Myocyte (in vitro differentiated cells): ENCODE results near the gene BAHCC1. TPM values are rescaled to one million over a fixed set of nuclear protein-coding genes. Genes with fewer than 3 reads are reported as not detected.

ENCODE experiments used
- DNase-seq: peaks from one replicate; pipeline ENCODE4 v3.0.0-alpha.2; 2012; ENCODE audit warnings: low read depth
- total RNA-seq: library from RNA; depleted of rRNA; stranded (reverse); fragments of >200 nt; gene quantifications from 2 replicates; pipeline ENCODE4 v1.2.3, GENCODE V29; 2014

Gene BAHCC1
- total RNA-seq, 1 donor from 2014 or later: 5.7 TPM

DNA sequence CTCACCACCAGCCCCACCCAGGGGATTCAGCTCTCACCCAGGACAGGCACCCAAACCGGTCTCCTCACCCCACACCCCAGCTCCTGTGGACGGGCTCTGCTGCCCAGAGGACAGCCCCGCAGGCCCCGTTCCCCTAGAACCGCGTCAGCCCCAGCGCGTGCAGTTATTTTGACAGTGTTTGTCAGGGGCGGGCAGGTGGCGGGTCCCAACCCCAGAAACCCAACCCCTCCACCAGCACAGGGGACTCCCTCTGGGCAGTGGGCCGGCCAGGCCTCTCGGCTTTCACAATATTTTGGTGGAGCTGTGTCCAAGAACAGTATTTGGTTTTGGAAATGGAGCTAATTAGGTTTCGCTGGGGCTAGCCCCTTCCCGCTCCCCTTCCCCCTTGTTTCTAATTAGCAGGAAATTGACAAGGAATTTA is 44.8 kb downstream of the BAHCC1 start:
- DNase-seq: no peak

DNA sequence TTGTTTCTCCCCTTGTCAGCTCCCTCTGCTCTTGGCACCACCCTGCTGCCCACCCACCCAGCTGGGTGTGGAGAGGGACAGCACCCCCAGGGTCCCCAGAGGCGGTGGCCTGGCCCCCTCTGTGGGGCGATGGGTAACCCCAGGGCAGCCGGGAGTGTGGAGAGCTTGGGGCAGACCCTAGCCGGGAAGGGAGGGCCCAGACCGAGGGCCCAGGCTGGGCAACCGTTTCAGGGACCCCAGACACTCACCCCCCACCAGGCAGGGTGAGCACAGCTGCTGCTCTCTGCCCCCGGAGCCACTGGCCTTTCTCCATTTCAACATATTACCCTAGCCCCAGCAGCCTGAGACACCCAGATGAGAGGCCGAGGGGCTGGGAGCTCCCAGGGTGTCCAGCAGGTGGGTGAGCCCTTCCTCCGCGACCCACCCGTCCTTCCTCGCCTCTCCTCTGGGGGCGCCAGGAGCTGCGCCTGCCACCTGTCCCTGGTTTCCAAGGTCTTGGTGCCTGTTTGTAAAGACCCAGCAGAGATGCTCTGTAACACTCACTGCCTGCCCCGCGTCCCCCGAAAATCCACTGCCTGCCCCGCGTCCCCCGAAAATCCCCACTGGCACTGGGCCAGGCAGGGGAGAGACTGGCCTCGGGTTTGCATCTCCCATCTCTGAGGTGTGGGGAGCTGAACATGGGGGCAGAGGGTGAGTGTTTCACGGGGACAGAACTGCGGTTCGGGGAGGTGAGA is 45.4 kb downstream of the BAHCC1 start:
- no peak for DNase-seq

DNA sequence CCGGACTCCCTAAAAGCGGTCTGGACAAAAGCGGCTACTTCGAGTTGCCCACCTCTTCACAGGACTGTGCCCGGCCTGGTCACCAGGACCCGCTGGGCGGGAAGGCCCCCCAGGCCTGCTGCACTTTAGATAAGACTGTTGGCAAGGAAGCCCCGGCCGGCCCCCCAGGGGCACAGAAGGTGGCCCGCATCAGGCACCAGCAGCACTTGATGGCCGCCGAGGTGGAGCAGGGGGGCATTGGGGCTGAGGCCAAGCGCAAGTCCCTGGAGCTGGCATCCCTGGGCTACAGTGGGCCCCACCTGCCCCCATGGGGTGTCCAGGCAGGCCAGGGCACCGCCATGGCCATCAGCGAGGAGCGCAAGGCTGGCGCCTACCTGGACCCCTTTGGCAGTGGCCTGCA is 47.5 kb downstream of the BAHCC1 start:
- no peak for DNase-seq

DNA sequence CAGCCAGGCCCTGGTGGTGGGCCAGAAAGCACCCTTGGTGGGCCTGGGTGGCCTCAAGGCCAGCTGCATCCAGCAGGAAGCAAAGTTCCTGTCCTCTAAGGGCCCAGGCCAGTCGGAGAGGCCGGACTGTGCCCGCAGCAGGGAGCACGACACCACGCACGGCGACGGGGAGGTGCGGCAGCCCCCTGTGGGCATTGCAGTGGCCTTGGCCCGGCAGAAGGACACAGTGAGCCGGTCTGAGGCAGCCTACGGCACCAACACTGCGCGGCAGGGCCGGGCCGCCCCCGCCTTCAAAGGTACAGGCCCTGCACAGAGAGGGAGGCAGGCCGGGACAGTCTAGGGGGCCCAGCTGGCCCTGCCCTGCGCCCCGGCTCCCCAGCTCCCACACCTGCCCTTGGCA is 48.0 kb downstream of the BAHCC1 start:
- no peak for DNase-seq

DNA sequence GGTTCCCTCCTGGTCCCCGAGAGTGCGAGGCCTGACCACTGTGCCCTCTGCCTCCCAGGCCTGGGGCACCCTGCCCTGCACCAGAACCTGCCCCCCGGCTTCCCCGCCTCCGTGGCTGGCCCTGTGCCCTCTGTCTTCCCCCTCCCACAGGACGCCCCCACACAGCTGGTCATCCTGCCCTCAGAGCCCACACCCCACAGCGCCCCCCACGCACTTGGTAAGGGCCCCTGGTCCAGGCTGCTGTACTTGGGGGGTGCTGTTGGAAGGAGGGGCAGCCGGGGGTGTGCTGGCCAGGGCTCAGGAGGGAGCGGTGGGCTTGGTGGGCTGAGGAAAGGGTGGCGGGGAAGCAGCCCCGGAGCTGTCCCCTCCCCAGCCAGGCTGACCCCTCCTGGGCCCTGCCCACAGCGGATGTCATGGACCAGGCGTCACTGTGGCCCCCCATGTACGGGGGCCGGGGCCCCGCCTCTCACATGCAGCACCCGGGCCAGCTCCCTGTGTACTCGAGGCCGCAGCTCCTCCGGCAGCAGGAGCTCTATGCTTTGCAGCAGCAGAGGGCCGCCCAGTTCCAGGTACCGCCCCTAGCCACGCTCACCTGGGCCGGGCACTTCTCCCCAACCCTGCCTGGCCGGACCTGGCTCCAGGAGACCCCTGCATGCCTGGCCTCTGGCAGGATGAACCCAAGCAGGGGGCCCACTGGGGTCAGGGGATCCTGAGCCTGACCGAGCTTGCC is 49.5 kb downstream of the BAHCC1 start:
- DNase-seq: no peak

DNA sequence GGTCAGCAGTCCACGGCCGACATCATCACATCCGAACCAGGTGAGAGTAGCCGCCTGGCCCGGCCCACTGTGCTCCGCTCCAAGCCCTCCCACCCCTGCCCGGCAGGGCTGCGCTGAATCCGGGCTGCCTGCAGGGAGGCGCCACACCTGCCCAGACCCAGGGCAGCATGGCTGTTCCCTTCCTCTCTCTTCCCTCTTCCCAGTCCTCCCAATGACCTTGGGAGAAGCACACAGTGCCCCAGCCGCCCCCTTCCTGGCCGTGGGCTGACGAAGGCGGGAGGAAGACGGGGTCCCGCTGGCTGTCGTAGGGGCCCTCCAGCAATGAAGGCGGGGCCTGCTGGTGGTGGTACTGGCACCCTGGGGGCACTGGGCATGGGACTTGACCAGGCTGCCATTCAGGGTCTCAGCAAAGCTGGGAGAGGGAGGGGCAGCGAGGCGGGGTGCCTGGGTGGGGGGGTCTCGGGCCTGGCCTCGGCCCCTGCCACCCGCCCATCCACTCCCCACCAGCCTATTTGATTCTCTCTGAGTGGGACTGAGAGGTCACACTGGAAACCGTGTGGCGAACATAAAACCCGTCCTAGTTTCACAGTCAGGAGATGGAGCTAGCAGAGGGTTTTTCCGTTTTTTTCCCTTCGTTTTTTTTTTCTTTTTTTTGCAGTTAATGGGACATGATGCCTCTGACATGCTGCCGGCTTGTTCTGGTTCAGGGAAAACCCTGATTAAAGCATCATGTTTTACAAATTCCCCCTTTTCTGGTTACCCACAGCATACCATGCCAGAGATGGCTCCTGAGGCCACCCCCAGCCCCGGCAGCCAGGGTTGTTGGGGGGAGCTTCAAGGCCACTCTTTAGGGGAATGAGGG is 50.6 kb downstream of the BAHCC1 start:
- DNase-seq: no peak

DNA sequence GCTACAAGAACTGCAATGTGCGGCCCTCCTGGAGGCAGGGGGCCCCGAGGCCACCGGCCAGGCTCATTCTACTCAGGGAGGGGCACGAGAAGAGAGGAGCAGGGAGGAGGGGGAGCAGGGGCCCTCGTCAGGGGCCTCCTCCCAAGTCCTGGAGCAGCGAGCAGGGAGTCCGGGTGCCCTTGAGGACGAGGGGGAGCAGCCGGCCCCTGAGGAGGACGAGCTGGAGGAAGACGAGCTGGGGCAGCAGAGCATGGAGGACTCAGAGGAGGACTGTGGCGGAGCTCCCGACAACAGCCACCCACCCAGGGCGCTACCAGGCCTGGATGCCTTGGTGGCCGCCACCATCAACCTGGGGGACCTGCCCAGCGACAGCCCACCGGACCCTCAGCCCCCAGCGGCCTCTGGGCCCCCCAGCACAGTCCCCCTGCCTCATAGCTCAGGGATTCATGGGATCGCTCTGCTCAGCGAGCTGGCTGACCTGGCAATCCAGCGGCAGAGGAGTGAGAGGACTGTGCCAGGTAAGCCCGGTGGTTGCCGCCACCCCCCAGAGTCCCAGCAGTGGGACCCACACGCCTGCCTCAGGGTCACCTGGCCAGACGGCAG is 52.2 kb downstream of the BAHCC1 start:
- no peak for DNase-seq

DNA sequence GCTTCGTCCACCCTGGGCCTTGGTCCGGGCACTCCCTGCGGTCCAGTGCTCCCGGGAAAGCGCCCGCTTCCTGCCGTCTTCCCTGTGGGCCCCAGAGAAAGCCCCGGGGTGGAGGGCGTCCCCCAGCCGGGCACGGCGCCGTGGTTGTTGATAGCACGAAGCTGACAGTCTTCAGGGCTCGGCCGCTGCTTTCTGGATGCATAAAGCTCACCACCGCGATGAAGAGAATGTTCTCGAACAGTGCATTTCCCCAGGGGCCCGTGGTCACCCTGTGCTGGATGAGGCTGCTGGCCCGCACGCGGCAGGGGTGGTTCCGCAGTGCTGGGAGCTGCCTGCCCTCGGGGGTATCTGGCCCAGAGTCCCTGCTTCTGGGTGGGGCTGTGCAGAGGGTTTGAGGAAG is 53.2 kb downstream of the BAHCC1 start:
- DNase-seq: no peak

DNA sequence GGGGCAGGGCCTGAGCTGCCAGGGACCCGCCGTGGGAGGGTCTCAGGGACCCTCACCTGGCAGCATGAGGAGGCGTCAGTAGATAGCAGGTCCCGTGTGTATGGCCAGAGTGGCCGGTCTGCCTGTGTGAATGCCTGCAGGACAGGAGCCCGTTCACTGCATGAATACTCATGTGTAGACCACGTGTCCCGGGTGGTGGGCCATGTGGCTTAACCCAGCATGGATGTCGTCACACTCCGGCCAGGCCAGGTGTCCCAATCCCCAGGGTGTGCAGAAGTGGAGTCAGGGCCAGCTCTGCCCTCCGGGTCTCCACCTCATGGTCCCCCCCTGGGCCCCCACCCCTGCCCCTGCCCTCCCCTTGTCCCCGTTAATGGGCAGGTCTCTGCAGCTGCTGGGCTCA is 53.7 kb downstream of the BAHCC1 start:
- no peak for DNase-seq

DNA sequence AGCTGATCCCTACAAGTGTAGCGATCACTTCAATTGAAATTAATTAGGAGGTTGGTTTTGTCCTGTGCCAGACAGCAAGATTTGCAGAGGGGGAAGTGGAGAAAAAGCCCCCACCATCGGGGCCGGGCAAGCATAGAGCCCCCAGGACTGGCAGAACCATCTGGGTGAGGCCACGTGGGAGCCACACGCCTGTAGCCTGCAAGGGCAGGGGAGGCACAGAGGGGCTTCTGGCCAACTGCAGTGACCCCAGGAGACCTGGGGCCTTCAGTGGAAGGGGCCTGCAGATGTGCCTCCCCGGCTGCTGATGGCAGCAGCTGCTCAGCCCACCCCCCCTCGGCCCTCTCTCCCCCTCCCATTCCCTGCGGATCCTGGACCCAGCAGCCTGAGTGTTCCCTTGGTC is 54.1 kb downstream of the BAHCC1 start:
- DNase-seq: no peak

DNA sequence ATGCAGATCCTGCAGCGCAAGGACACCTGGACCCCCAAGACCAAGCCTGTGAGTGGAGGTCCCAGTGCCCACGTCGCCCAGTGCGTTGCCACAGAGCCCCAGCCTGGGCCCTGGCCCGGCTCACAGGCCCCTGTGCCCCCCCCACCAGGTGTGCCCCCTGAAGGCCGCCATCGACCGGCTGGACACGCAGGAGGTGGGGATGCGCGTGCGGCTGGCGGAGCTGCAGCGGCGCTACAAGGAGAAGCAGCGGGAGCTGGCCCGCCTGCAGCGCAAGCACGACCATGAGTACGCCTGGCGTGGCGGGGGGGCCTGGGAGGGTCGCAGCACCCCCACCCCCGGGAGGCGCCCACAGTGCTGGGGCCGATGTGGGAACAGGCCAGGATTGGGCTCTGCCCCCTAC is 56.6 kb downstream of the BAHCC1 start:
- no peak for DNase-seq

DNA sequence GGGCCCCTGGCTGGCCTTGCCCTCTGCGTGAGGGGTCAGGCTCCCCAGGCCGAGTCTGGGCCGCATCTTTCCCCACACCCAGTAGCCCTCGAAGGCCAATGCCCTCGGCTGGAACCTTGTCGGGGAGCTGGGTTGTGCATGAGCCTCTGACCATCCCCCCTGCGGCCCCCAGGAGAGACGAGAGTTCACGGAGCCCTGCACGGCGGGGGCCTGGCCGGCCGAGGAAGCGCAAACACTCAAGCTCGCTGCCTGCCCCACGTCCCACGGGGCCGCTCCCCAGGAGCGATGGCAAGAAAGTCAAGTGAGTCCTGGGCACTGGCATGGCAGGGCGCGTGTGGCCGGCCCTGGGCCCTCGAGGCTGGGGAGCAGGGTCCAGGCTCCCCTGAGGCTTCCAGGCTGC is 57.3 kb downstream of the BAHCC1 start:
- DNase-seq: no peak

DNA sequence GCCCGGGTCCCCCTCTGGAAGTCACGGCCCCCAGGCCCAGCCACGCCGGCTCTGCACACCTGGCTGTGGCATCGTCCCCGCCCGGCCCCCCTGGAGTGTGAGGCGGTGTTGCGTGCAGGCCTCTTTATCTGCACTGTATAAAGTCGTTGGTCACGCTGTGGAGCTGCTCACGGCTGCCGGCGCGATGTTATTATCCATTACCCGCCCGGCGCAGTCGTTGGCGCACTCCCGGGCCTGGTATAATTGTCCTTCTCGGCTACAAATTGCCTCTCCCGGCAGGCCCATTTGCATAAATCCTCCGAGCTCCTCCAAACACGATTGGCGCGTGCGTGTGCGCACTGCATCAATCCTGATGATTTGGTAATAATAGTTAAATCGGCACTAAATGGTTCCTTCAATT is 57.8 kb downstream of the BAHCC1 start:
- no peak for DNase-seq

DNA sequence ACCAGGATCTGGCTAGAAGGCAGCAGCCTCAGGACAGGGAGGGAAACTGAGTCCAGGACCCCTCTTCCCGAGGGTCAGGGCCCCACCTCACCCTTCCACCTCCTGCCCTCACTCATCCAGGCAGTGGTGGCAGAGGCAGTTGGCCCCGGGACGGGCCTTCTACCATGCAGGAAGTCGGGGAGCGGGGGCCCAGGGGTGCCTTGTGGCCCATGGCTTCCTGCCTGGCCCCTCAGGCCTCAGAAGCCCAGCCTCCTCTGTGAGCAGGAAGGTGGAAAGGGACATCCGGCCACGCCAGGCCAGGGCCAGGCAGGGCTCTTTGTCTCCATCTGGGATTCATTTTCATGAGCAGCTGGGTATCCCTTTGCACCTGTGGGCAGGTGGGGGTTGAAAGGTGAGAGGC is 58.5 kb downstream of the BAHCC1 start:
- no peak for DNase-seq

DNA sequence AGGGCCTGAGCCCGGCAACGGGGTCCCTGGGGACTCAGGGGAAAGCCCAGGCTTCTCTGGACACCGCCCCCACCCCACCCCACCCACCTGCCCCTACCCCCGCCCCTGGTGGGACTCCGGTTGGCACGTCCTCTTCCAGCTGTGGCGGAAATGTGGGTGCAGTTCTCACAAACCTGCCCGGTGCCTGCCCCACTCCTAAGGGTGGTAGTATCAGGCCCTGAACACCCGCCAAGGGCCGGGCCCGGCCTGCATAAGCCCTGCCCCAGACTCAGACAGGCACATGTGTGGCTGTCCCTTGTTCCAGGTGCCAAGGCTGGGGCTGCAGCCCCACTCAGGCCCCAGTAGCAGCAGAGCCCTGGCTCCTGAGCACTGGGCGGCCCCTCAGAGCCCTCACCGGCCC is 59.2 kb downstream of the BAHCC1 start:
- no peak for DNase-seq

DNA sequence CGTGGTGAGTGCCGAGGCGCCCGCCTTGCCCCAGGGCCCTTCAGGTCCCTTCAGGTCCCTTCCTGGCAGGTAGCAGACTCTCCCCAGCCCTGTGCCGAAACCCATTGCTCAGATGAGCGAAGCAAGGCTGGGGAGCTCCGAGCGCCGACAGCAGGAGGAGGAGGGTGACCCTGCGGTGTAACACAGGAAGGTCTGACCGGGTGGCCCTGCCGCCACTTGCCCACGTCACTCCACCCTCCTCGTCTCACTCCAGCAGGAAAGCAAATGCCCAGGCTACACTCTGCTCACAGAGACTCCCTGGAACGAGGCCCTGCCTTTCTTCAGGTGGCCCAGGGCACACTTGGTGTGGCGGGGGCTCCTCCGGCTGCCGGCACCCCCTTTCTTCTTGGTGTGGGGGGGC is 60.1 kb downstream of the BAHCC1 start:
- DNase-seq: no peak

DNA sequence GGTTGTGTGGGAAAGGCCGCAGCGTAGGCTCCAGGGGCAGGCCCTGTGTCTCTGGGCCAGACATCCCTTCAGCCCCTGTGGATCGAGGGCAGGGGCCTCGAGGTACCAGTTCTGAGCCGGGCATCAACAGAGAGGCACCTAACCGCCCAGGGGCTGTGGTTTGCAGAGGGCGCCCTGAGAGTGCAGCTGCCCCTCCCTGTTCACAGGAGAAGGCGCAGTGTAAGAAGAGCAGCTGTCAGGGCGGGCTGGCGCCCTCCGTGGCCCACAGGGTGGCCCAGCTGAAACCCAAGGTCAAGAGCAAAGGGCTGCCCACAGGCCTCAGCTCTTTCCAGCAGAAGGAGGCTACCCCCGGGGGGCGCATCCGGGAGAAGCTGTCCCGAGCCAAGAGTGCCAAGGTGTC is 60.8 kb downstream of the BAHCC1 start:
- peak; percentile 64 for DNase-seq

DNA sequence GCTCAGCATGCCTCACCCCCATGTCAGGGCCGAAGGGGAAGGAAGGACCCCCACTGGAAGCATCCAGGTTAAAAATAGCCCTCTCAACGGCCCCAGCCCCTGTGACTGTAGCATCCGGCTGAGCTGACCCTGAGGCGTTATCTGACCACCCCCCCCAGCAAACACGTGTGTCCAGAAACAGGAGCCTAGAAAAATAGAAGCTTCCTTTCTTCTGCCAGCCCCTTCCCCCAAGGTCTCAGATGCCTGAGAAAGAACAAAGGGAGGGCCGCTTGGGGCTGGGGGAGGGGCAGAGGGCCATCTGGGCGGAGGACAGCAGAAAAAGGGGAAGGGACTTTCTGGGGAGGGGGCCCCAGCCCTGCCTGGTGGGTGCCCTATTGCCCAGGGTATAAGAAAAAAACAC is 61.5 kb downstream of the BAHCC1 start:
- no peak for DNase-seq

DNA sequence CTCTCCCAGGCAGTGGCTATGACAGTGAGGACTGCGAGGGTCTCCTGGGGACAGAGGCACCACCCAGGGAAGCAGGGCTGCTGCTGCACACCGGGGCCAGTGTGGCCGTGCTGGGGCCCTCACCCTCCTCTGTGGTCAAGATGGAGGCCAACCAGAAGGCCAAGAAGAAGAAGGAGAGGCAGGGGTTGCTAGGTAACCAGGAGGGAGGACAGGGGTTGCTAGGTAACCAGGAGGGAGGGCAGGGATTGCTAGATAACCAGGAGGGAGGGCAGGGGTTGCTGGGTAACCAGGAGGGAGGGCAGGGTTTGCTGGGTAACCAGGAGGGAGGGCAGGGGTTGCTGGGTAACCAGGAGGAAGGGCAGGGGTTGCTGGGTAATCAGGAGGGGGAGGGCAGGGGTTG is 62.1 kb downstream of the BAHCC1 start:
- no peak for DNase-seq

DNA sequence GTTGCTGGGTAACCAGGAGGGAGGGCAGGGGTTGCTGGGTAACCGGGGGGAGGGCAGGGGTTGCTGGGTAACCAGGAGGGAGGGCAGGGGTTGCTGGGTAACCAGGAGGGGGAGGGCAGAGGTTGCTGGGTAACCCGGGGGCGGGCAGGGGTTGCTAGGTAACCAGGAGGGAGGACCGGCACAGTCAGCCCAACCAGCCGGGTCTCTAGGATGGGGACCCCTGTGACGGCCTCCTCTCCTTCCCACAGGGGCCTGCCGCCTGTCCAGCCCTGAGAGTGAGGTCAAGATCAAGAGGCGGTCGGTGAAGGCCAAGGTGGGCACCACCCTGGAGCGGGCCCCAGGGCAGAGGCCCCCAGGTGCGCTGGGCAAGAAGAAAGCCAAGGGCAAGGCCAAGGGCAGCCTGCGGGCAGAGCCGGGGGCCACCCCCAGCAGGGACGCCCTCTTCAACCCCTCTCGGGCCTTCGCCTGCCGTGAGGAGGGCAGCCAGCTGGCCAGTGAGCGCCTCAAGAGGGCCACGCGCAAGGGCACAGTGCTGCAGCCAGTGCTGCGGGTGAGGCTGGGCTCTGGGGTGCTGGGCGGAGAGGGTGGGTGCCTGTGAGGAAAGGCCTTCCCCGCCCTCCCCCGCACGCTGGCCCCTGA is 62.8 kb downstream of the BAHCC1 start:
- DNase-seq: no peak

DNA sequence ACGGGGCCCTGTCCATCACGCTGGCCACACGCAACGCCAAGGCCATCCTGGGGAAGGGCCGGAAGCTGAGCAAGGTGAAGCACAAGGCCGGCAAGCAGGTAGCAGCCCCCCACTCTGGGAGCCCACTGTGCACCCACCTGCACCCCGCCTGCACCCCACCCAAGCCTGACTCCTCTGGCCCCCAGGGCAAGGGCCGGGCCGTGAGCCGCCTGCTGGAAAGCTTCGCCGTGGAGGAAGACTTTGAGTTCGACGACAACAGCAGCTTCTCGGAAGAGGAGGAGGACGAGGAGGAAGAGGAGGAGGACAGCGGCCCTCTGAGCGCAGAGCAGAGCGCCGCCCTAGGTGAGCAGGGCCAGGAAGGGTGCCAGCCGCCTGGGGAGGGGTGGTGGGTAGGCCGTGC is 63.4 kb downstream of the BAHCC1 start:
- no peak for DNase-seq
